HepG2 (cell line): Measurements from ENCODE around the gene NUDT21. TPM values are rescaled to one million over a fixed set of nuclear protein-coding genes. Genes with fewer than 3 reads are reported as not detected.

ENCODE experiments used
- DPF2 ChIP-seq: sonication (generic); formaldehyde crosslinking; IDR thresholded peaks from 2 replicates; pipeline ENCODE4 v1.4.0; 2020; ENCODE audit warnings: mild to moderate bottlenecking, low read depth, missing genetic modification reagents, borderline replicate concordance
- HNRNPK ChIP-seq: fragments of 200-400 bp; formaldehyde crosslinking; IDR thresholded peaks from 2 replicates; pipeline ENCODE4 v1.6.1; 2018; ENCODE audit warnings: low read length, low read depth, moderate library complexity, mild to moderate bottlenecking; ENCODE audit not compliant: poor library complexity, severe bottlenecking
- MEF2D ChIP-seq: sonication (generic); formaldehyde crosslinking; IDR thresholded peaks from 2 replicates; pipeline ENCODE4 v1.5.1; 2020; ENCODE audit warnings: mild to moderate bottlenecking, missing genetic modification reagents
- MEIS2 ChIP-seq: sonication (generic); formaldehyde crosslinking; IDR thresholded peaks from 2 replicates; pipeline ENCODE4 v1.9.0; 2021; ENCODE audit warnings: mild to moderate bottlenecking, missing genetic modification reagents
- MYC ChIP-seq: sonication (generic); formaldehyde crosslinking; IDR thresholded peaks from 2 replicates; pipeline ENCODE4 v1.9.0; 2021; ENCODE audit warnings: missing genetic modification reagents, borderline replicate concordance
- REL ChIP-seq: sonication (generic); formaldehyde crosslinking; conservative IDR thresholded peaks from 2 replicates; pipeline ENCODE4 v1.8.0; 2022; ENCODE audit warnings: mild to moderate bottlenecking, missing genetic modification reagents, moderate library complexity
- SALL1 ChIP-seq: sonication (generic); formaldehyde crosslinking; IDR thresholded peaks from 2 replicates; pipeline ENCODE4 v1.8.0; 2022; ENCODE audit warnings: mild to moderate bottlenecking, missing genetic modification reagents
- SNAI1 ChIP-seq: sonication (generic); formaldehyde crosslinking; IDR thresholded peaks from 2 replicates; pipeline ENCODE4 v1.5.0; 2020; ENCODE audit warnings: mild to moderate bottlenecking, missing genetic modification reagents, borderline replicate concordance
- SPEN ChIP-seq: sonication (generic); formaldehyde crosslinking; IDR thresholded peaks from 2 replicates; pipeline ENCODE4 v1.5.1; 2020; ENCODE audit warnings: low read depth, mild to moderate bottlenecking, missing genetic modification reagents
- ZKSCAN8 ChIP-seq: IDR thresholded peaks from 2 replicates; pipeline ENCODE4 v1.6.1; 2016; ENCODE audit warnings: borderline replicate concordance, missing genetic modification reagents, missing compliant biosample characterization
- ZNF3 ChIP-seq: IDR thresholded peaks from 2 replicates; pipeline ENCODE4 v1.7.0; 2017; ENCODE audit warnings: inconsistent platforms
- ZNF530 ChIP-seq: sonication (generic); formaldehyde crosslinking; IDR thresholded peaks from 2 replicates; pipeline ENCODE4 v1.5.0; 2020; ENCODE audit warnings: low read depth, mild to moderate bottlenecking, missing genetic modification reagents
- polyA plus RNA-seq, 8 experiments: library from polyadenylated mRNA; depleted of rRNA in 3 of 8; stranded (reverse) in 7 of 8; unstranded in 1 of 8; fragments of >200 nt; fragmentation: Illumina TruSeq in 4 of 8; extraction: Trizol in 4 of 8; gene quantifications; 2 replicates each; pipeline versions ENCODE4 v1.2.1 to v1.2.3, GENCODE V29; 2011 to 2016; ENCODE audit warnings: low read depth in 4 of 8, missing spikeins in 1 of 8, mixed read lengths in 1 of 8; ENCODE audit not compliant: insufficient read depth in 1 of 8
- total RNA-seq, 5 experiments: library from RNA; depleted of rRNA; stranded (reverse); fragments of >200 nt; fragmentation: Illumina TruSeq; extraction: Trizol; gene quantifications; 2 replicates each; pipeline ENCODE4 v1.2.3, GENCODE V29; 2016; ENCODE audit warnings: low read depth in 1 of 5
- TF ChIP-seq, protein P1 (sequence below): sonication (generic); formaldehyde crosslinking; IDR thresholded peaks from 2 replicates; pipeline ENCODE4 v1.4.0; 2020; ENCODE audit warnings: missing genetic modification reagents, borderline replicate concordance
- TF ChIP-seq, protein P2 (sequence below): sonication (generic); formaldehyde crosslinking; IDR thresholded peaks from 2 replicates; pipeline ENCODE4 v1.5.0; 2020; ENCODE audit warnings: missing genetic modification reagents
- TF ChIP-seq, protein P3 (sequence below): sonication (generic); formaldehyde crosslinking; IDR thresholded peaks from 2 replicates; pipeline ENCODE4 v1.8.1; 2023; ENCODE audit warnings: mild to moderate bottlenecking, missing genetic modification reagents
- TF ChIP-seq, protein P4 (sequence below): IDR thresholded peaks from 2 replicates; pipeline ENCODE4 v1.6.1; 2018; ENCODE audit warnings: missing genetic modification reagents, mild to moderate bottlenecking, missing compliant biosample characterization
- TF ChIP-seq, protein P5 (sequence below): sonication (generic); formaldehyde crosslinking; IDR thresholded peaks from 2 replicates; pipeline ENCODE4 v1.5.0; 2020; ENCODE audit warnings: mild to moderate bottlenecking, missing genetic modification reagents
- TF ChIP-seq, protein P6 (sequence below): sonication (generic); formaldehyde crosslinking; IDR thresholded peaks from 2 replicates; pipeline ENCODE4 v1.5.0; 2020; ENCODE audit warnings: missing genetic modification reagents

Gene NUDT21
- total and polyA plus RNA-seq, 2 of the 13 experiments (the other 11 are each of a cell fraction or from before 2014, with no cell fraction given): 177 to 210 TPM

DNA sequence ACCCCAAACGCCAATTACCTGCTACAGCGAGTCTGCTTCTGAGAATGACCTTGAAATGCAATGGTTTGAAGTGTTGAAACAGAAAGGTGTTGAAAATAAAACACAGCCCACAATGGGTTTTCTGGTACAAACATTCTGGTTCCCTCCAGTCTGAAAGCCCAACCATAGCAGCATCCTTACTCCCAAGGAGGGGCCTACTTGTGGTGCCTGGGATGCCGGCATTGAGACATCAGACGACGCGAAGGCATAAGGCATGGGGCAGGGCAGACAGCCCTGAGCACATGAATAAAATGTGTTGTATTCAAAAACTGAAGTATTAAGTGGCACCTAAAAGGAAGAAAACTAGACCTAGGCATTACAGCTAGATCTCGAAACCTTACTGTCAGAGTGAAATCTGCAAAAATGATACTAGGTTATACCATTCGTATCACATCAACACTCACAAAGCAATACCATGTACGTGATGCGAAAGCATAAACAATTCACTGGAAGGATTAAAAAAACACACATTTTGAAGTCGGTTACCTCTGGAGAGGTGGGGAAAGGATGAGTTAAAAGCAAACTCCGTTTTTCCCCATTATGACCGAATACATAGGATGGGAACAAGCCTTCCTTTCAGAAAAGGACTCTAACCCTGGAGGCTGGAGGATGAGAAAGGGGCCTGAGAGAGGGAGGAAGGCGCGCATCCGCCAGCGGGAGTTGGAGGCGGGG lies 702 bp downstream of the NUDT21 start (continued):
- TF ChIP-seq HNRNPK (no peak), MYC (CRISPR knock-in tag) (no peak), ZNF530 (CRISPR knock-in tag) (no peak), MEF2D (no peak), SPEN (CRISPR knock-in tag) (0 out of 2 replicates have a peak, but pooled peaks have one; percentile 22), ZNF3 (CRISPR knock-in tag) (no peak), REL (no peak), MEIS2 (CRISPR knock-in tag) (no peak), SALL1 (no peak), DPF2 (no peak), ZKSCAN8 (CRISPR knock-in tag) (no peak), SNAI1 (CRISPR knock-in tag) (no peak)
- TF ChIP-seq, protein P1, sequence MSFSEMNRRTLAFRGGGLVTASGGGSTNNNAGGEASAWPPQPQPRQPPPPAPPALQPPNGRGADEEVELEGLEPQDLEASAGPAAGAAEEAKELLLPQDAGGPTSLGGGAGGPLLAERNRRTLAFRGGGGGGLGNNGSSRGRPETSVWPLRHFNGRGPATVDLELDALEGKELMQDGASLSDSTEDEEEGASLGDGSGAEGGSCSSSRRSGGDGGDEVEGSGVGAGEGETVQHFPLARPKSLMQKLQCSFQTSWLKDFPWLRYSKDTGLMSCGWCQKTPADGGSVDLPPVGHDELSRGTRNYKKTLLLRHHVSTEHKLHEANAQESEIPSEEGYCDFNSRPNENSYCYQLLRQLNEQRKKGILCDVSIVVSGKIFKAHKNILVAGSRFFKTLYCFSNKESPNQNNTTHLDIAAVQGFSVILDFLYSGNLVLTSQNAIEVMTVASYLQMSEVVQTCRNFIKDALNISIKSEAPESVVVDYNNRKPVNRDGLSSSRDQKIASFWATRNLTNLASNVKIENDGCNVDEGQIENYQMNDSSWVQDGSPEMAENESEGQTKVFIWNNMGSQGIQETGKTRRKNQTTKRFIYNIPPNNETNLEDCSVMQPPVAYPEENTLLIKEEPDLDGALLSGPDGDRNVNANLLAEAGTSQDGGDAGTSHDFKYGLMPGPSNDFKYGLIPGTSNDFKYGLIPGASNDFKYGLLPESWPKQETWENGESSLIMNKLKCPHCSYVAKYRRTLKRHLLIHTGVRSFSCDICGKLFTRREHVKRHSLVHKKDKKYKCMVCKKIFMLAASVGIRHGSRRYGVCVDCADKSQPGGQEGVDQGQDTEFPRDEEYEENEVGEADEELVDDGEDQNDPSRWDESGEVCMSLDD: no peak
- TF ChIP-seq, protein P2, sequence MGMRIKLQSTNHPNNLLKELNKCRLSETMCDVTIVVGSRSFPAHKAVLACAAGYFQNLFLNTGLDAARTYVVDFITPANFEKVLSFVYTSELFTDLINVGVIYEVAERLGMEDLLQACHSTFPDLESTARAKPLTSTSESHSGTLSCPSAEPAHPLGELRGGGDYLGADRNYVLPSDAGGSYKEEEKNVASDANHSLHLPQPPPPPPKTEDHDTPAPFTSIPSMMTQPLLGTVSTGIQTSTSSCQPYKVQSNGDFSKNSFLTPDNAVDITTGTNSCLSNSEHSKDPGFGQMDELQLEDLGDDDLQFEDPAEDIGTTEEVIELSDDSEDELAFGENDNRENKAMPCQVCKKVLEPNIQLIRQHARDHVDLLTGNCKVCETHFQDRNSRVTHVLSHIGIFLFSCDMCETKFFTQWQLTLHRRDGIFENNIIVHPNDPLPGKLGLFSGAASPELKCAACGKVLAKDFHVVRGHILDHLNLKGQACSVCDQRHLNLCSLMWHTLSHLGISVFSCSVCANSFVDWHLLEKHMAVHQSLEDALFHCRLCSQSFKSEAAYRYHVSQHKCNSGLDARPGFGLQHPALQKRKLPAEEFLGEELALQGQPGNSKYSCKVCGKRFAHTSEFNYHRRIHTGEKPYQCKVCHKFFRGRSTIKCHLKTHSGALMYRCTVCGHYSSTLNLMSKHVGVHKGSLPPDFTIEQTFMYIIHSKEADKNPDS (CRISPR knock-in tag): no peak
- TF ChIP-seq, protein P3, sequence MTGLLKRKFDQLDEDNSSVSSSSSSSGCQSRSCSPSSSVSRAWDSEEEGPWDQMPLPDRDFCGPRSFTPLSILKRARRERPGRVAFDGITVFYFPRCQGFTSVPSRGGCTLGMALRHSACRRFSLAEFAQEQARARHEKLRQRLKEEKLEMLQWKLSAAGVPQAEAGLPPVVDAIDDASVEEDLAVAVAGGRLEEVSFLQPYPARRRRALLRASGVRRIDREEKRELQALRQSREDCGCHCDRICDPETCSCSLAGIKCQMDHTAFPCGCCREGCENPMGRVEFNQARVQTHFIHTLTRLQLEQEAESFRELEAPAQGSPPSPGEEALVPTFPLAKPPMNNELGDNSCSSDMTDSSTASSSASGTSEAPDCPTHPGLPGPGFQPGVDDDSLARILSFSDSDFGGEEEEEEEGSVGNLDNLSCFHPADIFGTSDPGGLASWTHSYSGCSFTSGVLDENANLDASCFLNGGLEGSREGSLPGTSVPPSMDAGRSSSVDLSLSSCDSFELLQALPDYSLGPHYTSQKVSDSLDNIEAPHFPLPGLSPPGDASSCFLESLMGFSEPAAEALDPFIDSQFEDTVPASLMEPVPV (CRISPR knock-in tag): no peak
- TF ChIP-seq, protein P4, sequence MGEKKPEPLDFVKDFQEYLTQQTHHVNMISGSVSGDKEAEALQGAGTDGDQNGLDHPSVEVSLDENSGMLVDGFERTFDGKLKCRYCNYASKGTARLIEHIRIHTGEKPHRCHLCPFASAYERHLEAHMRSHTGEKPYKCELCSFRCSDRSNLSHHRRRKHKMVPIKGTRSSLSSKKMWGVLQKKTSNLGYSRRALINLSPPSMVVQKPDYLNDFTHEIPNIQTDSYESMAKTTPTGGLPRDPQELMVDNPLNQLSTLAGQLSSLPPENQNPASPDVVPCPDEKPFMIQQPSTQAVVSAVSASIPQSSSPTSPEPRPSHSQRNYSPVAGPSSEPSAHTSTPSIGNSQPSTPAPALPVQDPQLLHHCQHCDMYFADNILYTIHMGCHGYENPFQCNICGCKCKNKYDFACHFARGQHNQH: 0 out of 2 replicates have a peak, but pooled peaks have one; percentile 2
- TF ChIP-seq, protein P5, sequence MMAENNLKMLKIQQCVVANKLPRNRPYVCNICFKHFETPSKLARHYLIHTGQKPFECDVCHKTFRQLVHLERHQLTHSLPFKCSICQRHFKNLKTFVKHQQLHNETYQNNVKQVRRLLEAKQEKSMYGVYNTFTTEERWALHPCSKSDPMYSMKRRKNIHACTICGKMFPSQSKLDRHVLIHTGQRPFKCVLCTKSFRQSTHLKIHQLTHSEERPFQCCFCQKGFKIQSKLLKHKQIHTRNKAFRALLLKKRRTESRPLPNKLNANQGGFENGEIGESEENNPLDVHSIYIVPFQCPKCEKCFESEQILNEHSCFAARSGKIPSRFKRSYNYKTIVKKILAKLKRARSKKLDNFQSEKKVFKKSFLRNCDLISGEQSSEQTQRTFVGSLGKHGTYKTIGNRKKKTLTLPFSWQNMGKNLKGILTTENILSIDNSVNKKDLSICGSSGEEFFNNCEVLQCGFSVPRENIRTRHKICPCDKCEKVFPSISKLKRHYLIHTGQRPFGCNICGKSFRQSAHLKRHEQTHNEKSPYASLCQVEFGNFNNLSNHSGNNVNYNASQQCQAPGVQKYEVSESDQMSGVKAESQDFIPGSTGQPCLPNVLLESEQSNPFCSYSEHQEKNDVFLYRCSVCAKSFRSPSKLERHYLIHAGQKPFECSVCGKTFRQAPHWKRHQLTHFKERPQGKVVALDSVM: peak; percentile 64
- TF ChIP-seq, protein P6, sequence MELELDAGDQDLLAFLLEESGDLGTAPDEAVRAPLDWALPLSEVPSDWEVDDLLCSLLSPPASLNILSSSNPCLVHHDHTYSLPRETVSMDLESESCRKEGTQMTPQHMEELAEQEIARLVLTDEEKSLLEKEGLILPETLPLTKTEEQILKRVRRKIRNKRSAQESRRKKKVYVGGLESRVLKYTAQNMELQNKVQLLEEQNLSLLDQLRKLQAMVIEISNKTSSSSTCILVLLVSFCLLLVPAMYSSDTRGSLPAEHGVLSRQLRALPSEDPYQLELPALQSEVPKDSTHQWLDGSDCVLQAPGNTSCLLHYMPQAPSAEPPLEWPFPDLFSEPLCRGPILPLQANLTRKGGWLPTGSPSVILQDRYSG (CRISPR knock-in tag): no peak
